ENCODE measurements around the gene RNF181.
A peak's percentile ranks its signal among the peaks of the same experiment; 100 is the strongest.
"Not testable (repeated sequence)": the region's sequence is repeated elsewhere in the genome, so short reads cannot be mapped to it uniquely, and the experiment has no call there.

Gene RNF181

GRCh38 chr2:85611705-85612587 is 16.4 kb downstream of the RNF181 start, which contains the start of gene C2orf68:
Gene C2orf68, minus strand, starts transcription at chr2:85612066. Its CDS starts 82 bp downstream, at chr2:85611984.
- peak within 1 kb of the TSS; percentile 90 for H3K4me3 ChIP-seq (ENCODE audit: low read depth, low read length)

DNA sequence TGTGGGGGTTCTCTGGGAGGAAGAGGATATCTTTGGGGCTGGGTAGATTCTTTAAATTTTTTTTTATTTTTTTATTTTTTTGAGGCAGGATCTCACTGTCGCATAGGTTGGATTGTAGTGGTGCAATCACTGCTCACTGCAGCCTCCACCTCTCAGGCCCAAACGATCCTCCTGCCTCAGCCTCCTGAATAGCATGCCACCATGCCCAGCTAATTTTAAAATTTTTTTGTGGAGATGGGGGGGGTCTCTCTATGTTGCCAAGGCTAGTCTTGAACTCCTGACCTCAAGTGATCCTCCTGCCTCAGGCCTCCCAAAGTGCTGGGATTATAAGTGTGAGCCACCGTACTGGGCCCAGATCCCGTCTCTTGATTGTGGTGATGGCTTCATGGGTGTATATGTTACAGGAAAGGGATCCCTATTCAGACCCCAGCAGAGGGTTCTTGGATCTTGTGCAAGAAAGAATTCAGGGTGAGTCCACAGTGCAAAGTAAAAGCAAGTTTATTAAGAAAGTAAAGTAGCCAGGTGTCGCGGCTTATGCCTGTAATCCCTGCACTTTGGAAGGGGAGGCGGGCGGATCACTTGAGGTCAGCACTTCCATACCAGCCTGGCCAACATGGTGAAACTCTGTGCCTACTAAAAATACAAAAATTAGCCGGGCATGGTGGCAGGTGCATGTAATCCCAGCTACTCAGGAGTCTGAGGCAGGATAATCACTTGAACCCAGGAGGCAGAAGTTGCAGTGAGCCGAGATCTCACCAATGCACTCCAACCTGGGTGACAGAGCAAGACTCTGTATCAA is 18.4 kb downstream of the RNF181 start:
- no peak overlapping the region for H3K4me3 ChIP-seq (ENCODE audit: low read depth, low read length)

DNA sequence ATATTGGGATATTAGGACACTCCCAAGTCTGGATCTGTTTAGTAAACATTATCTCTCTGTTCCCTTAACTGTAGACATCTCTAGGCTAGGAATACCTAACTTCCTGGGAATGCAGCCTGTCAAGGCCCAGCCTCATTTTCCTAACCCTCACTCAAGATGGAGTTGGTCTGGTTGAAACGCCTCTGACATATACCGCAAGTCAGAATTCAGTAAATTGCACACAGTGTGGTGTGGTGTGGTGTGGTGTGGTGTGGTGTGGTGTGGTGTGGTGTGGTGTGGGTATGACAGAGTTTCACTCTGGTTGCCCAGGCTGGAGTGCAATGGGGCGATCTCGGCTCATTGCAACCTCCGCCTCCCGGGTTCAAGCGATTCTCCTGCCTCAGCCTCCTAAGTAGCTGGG is 19.2 kb downstream of the RNF181 start:
- not testable (repeated sequence) for H3K4me3 ChIP-seq (ENCODE audit: low read depth, low read length)

DNA sequence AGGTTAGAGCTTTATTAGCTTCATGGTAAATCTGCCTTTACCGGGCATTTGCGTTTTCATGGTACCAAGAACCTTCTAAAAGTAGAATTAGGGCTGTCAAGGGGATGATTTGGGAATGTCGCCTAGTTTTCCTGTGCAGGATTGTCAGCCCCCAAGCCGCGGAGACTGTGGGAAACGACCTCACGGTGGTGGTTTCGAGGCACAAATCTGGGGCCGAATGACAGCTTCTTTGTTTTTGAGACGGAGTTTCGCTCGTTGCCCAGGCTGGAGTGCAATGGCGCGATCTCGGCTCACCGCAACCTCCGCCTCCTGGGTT is 19.8 kb downstream of the RNF181 start:
- no peak overlapping the region for H3K4me3 ChIP-seq (ENCODE audit: low read depth, low read length)

DNA sequence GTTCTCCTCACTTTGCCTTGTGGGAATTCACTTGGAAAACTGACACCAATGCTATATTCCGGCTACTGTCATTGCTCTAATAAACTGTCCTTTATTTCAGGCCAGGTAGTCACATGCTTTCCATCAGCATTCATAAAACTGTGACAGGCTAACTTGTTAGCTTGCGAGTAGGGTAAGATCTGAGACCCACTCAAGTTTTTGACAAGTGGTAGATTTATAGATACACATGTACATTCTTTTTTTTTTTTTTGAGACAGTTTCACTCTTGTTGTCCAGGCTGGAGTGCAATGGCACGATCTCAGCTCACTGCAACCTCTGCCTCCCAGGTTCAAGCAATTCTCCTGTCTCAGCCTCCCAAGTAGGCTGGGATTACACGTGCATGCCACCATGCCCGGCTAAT is 22.2 kb downstream of the RNF181 start:
- H3K4me3 ChIP-seq (ENCODE audit: low read depth, low read length), result not testable (repeated sequence)

DNA sequence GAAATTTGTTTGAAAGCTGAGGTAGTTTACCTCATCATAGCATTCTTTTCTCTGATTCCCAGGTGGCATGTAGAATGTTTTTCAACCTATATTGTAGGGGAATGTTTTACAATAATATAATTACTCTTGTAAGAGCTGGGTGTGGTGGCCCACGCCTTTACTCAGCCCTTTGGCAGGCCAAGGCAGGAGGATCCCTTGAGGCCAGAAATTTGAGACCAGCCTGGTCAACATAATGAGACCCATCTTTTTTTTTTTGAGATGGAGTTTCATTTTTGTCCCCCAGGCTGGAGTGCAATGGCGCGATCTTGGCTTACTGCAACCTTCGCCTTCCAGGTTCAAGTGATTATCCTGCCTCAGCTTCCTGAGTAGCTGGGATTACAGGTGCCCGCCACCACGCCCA is 24.1 kb downstream of the RNF181 start:
- H3K4me3 ChIP-seq (ENCODE audit: low read depth, low read length), result no peak overlapping the region

DNA sequence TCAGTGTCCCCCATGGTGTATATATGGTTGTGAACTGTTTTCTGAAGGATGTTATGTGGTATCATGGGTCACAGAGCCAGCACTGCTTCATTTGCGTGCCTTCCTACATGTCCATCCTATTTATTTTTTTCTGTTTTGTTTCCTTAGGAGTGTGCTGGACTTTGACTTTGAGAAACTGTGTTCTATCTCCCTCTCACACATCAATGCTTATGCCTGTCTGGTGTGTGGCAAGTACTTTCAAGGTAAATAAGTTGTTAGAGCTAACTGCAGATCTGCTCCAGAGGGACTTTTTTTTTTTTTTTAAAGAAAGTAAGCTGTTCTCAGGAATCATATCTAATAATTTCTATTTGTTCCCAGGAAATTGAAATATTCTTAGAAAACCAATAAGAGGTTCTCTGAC is 25.8 kb downstream of the RNF181 start:
- no peak overlapping the region for H3K4me3 ChIP-seq (ENCODE audit: low read depth, low read length)

DNA sequence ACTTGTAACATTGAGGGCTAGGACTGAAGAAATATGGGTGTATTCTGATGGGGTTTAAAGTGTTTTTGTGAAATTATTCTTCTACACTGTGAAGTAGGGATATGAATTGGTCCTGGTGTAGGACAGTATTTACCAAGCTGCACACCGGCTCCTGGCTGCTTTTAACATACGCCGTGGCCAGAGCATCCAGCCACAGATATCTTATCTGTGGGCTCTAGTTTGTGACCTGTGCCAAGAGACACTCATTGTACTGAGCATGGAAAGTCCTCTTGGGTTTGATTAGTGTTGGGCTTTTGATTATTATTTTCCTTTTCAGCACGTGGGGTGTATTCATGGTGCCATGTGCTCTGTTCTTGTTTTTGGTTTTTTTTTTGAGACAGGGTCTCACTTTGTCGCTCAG is 28.4 kb downstream of the RNF181 start:
- no peak overlapping the region for H3K4me3 ChIP-seq (ENCODE audit: low read depth, low read length)

DNA sequence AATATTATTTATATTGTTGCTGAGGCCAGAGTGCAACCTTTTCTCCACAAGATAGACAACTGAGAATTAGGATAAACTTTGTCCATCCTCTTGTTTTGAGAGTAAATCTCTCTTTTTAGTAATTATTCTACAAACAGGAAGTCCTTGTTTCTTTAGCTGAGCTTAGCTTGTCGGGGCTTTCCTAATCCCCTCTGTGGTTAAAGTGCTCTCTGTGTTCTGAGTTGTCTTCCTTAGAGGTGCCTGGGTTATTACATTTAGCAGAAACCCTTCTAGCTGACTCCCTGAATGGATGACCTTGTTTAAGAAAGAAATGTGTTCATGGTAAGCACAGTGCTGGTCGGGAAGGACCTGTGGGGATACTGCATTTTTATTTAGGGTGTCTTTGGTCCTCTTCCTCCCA is 33.1 kb downstream of the RNF181 start:
- H3K4me3 ChIP-seq (ENCODE audit: low read depth, low read length), result no peak overlapping the region

DNA sequence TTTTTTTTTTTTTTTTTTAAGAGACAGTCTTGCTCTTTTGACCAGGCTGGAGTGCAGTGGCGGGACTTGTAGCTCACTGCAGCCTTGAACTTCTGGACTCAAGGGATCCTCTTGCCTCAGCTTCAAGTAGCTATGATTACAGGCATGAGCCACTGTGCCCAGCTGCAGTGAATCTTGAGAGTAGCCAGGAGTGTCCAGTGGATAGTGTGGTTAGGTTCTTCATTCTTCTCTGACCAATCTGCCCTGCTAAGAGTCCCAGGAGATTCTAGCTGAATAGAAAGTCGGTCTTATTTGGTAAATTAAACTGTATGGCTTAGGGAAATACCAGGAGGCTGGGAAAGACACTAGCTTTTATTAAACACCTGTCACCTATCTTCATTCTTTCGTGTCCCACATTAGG is 35.8 kb downstream of the RNF181 start:
- H3K4me3 ChIP-seq (ENCODE audit: low read depth, low read length), result no peak overlapping the region

DNA sequence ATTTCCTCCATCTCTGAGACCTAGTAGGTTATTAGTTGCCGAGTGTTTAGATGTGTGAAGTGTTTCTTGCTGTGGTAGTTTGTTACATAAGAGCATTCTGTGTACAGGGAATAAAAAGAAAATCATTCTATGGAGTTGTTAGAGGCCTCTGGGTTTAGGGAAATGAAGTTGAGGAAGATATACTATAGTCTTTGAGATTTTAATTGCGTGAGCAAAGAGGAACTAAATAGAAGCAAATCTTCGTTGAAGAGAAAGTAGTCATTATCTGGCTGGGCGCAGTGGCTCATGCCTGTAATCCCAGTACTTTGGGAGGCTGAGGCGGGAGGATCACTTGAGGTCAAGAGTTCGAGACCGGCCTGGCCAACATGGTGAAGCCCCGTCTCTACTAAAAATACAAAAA is 39.5 kb downstream of the RNF181 start:
- no peak overlapping the region for H3K4me3 ChIP-seq (ENCODE audit: low read depth, low read length)

- H3K4me3 ChIP-seq (ENCODE audit: low read depth, low read length), result no peak overlapping the region
These were observed 40.1 kb downstream of the RNF181 start for GRCh38 chr2:85635636-85636035.

GRCh38 chr2:85642725-85643124 is 47.2 kb downstream of the RNF181 start:
- no peak overlapping the region for H3K4me3 ChIP-seq (ENCODE audit: low read depth, low read length)

- no peak overlapping the region for H3K4me3 ChIP-seq (ENCODE audit: low read depth, low read length)
These were observed 49.4 kb downstream of the RNF181 start for GRCh38 chr2:85644909-85645308.

- H3K4me3 ChIP-seq (ENCODE audit: low read depth, low read length), result no peak overlapping the region
These were observed 50.6 kb downstream of the RNF181 start for GRCh38 chr2:85646166-85646565.

Data from iPS-11a (cell line).